T-helper 9 cell (primary cell): ENCODE measurements around the gene COL25A1.
"Not testable (repeated sequence)": the region's sequence is repeated elsewhere in the genome, so short reads cannot be mapped to it uniquely, and the experiment has no call there.

ENCODE experiments used
- DNase-seq: peaks from one replicate; pipeline ENCODE4 v3.0.0-alpha.2; 2020

COL25A1 gene

GRCh38 chr4:108947526-108947925, 354.9 kb downstream of the COL25A1 start:
- DNase-seq: no peak

DNA sequence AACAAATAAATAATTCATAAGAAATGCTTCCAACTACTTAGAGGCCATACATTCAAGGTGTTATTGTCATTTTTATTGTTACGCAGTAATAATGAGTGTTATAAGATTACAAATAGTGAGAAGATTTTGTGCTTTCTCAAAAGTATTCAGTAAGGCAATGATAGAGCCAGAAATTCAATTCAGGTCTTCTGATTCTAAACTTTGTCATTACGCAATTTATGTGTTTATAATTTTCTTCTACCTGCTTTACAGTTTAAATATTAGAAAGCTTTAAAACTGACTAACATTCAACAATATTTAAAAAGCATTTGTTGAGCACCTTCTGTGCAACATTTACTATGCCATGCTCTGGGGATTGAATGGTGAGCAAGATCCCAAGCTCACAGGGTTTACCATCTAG, 356.2 kb downstream of the COL25A1 start:
- DNase-seq: no peak

DNA sequence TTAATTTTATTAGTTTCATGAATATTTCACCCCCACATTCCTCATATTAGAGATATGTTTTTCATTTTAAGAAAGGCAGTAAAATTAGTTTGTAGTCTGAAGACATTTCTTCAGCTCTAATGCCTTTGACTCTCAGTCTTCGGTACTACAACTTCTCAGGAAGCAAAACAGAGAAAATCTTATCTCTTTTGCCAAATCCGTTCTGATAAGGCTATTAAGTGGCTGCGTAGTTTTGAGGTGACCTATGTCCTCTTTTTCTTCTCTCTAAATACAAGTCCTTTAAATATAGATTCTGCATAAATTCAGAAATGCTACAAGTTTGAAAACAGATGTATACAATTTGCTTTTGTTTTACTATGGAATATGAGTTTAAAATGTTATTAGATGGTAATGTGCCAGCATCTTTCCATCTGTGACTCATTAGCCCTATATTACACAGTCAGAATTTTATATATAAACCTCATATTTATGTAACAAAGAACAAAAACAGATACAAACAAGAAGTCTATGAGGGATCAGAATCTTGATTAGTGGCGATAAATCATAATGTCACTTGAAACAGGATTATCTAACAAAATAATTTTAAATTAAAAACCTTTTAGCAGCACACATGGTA, 358.4 kb downstream of the COL25A1 start:
- DNase-seq: no peak

DNA sequence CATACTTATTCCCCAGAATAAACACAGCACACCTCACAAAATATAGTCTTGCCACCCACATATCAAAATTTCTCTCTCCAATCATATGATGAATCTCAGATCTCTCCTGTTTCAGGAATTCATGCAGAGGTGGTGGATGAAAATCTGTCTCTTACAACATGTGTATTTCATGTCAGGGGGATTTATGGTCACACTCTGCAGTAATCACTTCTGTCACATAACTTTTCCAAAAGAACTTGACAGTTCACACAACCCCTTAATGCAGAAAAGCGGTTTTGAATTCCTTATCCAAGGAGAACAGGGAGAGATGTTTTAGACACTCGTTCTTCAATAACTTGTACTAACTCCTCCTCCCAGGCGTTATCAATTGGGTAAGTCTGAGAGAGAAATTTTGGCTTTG, 359.1 kb downstream of the COL25A1 start:
- DNase-seq: no peak

DNA sequence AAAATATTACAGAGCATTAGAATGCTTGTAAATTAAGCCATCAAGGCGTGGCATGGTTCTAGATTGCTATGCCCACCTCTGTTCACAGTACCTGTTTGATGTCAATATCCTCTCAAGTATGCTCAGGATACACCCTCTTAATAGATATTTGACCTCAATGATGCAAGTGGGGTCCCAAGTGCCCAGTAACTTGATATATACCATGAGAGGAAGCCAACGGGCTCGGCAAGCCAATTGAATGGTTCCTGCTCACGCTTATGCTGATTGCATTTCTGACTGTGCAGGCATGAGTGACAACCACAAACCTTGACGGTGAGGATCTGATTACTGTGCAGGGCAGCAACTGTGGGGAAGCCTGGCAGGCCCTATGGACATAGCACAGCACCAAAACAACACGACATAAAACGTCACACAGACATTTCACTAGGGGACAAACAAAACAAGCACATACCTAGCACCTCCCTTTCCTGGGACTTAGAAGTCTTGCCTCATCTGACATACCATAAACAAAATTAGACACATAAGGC, 360.5 kb downstream of the COL25A1 start:
- DNase-seq: no peak

DNA sequence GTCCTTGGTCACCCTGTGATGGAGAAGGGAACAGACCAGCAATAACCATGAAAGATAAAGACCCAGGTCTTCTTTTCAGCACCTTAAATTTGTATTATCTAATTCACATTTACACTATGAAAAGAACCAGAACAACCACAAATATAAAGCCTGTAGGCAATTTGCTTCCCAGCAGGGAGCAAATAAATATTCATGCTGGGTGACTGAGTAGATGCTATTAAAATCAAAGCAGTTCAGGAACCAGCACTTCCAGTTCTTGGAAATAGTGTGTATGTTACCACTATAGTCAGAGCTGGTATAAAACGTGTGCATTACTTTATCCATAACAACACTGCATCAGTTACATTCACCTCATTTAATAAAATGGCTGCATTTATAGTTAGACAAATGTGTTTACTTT, 361.8 kb downstream of the COL25A1 start:
- DNase-seq: no peak

GRCh38 chr4:108940149-108940548, 362.3 kb downstream of the COL25A1 start:
- DNase-seq: no peak

GRCh38 chr4:108937066-108937465, 365.4 kb downstream of the COL25A1 start:
- no peak for DNase-seq

GRCh38 chr4:108933925-108934324, 368.5 kb downstream of the COL25A1 start:
- DNase-seq: not testable (repeated sequence)

DNA sequence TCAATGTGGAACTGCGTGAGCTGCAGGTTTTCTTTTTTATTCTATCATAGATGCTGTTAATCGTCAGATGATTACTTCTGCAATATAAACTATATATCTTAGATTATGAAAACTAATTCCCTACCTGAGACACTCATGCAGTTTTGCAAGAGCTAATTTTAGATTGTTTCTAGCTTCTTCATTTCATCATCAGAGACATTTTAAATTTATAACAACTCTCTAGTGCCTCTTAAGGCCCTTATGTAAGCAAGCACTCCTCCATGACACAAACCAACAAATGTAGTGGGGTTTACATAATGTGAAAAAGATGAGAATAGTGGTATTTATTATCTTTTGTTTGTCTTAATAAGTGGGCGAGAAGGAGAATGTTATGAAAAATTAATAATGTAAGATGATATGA, 369.4 kb downstream of the COL25A1 start:
- DNase-seq: no peak

DNA sequence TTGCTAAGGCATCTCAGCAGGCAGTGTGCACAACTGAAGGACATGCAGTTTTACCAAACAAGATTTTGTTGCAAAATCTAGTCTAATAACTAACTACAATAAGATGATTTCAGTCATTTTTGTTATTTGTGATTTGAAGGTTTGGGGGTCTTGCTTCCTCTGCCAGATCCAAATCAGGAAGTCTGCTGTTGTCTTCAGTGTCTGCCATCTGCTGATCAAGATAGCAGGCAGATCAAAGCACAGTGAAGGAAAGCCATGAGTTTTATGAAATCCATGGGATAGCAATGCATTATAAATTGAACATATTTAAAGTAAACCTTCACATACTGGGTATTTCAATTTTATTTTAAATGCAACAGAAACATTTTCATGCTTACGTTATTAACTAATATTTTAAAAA, 370.5 kb downstream of the COL25A1 start:
- DNase-seq: no peak

DNA sequence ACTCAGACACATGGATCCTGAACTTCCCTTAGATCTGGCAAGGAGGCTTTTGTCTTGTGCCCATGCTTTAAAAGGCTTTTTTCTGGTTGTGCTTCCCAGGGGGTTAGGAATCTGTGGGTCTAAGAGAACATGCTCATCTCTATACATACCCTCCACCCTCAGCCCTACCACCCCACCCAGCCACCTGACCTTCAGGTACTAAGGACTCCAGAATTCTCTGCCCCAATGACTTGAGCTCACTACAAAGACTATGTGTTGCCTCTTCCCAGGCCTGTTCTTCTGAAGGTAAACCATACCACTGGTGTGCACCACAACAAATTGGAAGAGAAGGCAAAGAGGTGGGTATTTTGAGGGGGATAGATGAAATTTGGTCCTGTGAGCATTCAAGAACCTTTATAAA, 372.3 kb downstream of the COL25A1 start:
- no peak for DNase-seq

- no peak for DNase-seq
These were observed 375.7 kb downstream of the COL25A1 start for GRCh38 chr4:108926781-108927180.

GRCh38 chr4:108926061-108926460, 376.4 kb downstream of the COL25A1 start:
- no peak for DNase-seq

DNA sequence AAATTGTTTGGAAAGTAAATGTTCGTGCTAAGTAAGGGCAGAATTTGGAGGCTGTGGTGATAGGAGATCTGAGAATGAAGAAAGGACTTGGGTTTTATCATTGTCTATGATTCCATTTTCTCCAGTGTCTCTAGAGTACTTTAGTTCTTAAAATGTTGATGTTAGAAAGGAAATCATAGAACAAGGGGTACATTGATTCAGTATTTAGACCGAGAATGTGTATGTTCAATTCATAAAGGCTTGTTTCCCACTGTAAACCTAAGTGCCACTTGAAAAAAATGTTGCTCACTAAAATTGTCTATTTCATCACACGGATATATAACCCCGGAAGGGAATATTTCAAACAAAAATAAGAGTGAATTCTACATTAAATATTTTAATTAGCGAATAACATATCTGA, 380.3 kb downstream of the COL25A1 start:
- DNase-seq: no peak

DNA sequence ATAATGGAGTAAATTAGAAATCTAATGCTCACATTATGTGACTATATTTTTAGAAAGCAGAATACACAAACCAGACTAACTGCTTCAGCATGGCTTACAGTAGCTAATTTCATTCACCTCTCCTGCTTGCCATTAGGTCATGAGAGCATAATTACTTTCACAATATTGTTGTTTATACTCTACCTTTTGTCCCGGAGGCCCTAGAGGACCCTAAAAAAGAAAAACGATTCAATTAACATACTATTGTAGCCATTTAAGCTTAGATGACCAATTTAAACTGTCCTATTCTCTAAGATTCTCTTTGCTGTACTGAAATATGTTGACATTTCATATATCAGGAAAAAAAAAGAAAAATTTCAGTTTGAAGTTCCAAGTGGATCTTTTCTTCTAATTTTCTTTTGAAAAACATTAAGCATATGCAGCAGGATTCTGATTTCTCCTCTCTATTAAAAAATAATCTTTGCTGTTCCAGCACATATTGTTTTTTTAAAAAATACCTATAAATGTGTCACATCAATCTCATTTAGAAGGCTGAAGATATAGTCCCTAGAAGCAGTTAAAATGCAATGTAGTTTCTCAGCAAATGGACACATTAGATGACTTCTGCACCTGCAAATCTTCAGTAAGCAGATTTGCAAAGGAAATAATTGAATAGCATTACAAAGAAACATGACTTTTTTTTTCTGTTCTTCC, 381.9 kb downstream of the COL25A1 start:
- DNase-seq: no peak

- no peak for DNase-seq
These were observed 383.1 kb downstream of the COL25A1 start for GRCh38 chr4:108919226-108919893.

- DNase-seq: no peak
These were observed 385.2 kb downstream of the COL25A1 start for GRCh38 chr4:108917255-108917654.

DNA sequence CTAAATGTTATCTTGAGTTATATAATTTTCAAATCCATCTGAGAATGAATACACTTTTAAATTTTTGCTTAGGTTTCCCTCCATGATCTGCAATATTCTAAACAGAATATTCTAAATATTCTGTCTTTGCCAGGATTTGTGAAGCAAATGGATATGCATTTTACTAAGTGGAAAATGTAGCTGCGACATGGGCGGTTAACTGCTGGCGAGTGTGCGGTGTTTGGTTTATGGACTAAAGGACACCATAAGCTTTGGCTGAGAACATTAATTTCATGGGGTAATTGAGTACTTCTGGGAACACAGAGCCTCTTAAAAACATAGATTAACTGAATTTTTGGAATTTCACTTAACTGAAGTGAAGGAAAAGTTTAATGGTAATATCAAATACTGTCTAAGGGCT, 385.8 kb downstream of the COL25A1 start:
- DNase-seq: no peak

- no peak for DNase-seq
These were observed 395.5 kb downstream of the COL25A1 start for GRCh38 chr4:108906866-108907367.

DNA sequence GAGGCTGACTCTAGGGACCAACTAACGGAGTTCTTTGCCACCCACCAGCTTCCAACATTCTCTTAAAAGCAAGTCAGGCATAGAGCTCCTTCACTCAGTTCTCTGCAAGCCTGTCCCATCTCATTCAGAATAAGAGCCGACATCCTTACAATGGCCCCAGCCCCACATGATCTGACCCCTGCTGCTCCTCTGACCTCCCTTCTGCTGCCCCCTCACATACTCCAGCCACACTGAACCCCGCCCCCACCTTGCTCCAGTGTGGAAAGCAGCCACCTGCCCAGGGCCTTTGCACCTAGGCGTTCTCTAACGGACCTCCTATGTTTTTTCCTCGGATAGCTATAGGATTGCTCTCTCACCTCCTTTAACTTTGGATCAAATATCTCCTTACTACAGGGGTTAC, 396.5 kb downstream of the COL25A1 start:
- no peak for DNase-seq

- DNase-seq: no peak
These were observed 398.8 kb downstream of the COL25A1 start for GRCh38 chr4:108903464-108904221.

DNA sequence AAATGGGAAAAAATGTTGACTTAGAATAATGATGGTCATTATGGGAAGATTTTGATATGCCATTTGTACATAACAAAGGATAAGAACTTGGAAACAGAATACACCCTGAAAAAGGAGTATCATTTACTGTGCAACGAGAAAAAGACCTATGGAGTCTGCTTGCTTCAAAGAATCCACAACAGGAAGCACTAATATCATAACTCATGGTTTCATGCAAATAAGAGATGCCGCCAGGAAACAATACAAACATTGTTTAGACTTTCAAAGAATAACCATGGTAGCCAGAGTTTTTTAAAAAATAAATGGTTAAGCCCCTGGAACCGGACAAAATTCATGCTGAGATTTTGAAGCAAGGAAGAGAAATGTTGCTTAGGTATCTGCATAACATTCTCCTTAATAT, 399.7 kb downstream of the COL25A1 start:
- DNase-seq: no peak
